Hematopoietic multipotent progenitor cell treated with erythropoietin and hydrocortisone succinate and interleukin-3 and kit ligand, for 17 days (in vitro differentiated cells): ENCODE measurements around the gene MDM2.

Experiments
- DNase-seq: peaks from one replicate; pipeline ENCODE4 v3.0.0-alpha.2; 2015; ENCODE audit warnings: low spot score

MDM2 gene

GRCh38 chr12:68851592-68852306 is 43.8 kb downstream of the MDM2 start:
- no peak for DNase-seq

- no peak for DNase-seq
Observed at GRCh38 chr12:68853396-68854077, 45.6 kb downstream of the MDM2 start.

DNA sequence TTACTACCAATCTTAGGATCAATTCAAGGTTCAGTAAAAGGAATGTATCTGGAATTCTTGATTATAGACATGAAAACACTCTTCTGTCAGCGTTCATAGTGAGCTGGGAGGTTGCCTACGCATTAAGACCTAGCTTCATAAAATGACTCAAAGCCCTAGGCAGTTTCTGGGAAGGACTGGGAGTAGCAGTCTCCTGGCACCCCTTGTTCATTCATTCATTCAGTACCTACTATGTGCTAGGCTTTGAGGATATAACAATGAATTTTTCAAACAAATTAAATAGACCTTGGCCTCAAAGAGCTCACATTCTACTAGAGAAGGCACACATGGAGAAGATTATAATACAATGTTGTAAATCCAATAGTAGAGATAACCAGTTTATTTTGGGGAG is 46.1 kb downstream of the MDM2 start:
- DNase-seq, result no peak

DNA sequence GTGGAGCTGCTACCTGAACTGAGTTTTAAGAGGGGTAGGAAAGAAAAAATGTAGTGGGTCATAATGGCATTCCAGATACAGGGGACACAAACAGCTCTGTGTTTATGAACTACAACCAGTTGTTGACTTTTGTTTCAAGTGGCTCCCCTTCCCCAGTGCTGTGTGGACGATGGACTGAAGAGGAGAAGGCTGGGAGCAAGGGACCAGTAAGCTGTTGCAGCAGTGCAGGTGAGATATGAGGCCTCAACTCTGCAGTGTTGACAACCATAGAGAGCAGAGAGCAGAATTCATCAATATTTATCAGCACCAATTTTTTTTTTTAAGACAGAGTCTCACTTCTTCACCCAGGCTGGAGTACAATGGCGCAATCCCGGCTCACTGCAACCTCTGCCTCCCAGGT is 46.6 kb downstream of the MDM2 start:
- DNase-seq, result no peak

DNA sequence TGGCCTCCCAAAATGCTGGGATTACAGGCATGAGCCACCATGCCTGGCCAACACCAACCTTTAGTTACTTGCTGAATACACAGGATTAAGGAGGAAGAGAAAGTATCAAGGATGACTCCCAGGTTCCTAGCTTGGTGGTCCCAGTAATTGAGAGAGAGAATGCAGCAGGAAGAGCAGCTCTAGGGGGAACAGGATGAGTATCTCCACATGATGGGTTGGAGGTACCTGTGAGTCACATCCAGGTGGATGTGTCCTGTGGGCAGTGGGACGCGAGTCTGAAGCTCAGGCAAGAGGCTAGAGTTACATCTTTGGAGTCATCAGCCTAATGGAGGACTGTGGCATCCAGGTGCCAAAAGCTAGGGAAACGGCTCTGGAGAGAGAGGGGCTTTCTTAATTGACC is 47.1 kb downstream of the MDM2 start:
- DNase-seq, result no peak

DNA sequence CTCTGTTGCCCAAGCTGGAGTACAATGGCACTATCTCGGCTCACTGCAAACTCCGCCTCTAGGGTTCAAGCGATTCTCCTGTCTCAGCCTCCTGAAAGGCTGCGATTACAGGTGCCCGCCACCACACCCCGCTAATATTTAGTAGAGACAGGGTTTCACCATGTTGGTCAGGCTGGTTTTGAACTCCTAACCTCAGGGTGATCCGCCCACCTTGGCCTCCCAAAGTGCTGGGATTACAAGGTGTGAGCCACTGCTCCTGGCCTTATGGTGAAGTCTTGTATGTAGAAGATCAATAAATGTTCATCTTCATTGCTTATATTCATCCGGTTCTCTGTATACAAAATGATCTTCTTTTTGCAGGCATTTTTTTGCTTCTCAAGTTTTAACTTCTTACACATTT is 47.8 kb downstream of the MDM2 start:
- no peak for DNase-seq

DNA sequence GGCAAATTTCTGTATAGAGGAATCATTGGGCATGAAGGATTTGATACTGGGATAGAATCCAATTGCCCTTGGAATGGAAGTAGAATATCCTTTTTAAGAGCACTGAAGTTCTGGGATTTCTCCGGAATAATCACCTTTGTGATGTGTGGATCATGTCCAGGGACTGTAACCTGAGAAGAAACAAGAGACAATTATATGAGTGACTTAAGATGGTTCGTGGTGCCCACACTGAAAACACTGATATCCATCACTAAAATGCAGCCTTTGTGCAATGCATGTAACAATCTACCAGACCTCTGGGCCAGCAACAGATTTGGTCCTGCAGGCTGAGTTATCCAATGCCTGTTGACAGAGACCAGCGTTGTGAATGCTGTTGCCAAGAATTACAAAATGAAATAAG is 48.5 kb downstream of the MDM2 start:
- DNase-seq, result no peak

DNA sequence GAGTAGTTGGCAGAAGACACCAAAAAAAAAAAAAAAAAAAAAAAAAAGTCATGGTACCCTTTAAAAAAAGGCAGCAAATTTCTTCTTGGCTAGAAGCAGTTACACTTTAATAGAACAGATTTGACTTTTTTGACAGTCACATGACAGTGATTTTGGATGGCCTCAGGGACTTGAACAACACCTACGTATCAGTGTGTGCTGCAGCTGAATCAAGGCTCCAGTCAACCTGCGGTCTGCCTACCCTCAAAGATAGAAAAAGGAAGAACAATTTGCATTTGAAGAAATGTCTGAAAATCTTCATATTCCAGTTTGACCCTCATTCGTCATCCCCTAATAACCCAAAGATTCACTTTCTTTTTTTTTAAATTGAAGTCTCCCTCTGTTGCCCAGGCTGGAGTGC is 53.9 kb downstream of the MDM2 start:
- DNase-seq, result no peak

DNA sequence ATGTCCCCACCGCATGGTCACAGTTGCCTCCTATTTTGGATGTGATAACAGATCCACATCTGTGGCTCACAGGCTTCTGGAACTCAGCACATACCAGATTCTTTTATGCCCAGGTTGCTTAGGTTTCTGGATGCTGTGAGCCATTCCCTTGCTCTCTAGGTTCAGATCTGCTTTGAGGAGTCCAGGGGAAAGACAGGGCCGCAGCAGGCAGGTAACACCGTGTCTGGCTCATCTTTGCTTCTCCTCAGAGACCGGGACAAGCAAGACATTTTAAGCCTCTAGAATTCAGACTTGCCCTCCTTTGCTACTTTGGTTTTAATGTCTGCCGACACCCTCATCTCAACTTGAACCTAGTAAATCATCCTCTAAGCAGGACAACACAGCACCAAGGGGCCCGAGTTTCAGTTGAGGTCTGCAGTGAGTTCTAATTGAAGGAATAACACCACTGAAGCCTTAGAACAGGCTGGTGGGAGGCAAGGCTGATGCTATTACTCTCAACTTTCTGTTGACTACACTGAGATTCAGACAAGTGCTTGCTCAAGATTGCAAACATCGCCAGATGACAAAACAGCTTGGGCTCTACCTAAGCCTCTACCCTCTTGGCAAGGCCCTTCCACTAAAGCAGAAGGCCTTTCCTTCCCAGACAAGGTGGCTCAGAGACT is 55.3 kb downstream of the MDM2 start:
- DNase-seq, result no peak

DNA sequence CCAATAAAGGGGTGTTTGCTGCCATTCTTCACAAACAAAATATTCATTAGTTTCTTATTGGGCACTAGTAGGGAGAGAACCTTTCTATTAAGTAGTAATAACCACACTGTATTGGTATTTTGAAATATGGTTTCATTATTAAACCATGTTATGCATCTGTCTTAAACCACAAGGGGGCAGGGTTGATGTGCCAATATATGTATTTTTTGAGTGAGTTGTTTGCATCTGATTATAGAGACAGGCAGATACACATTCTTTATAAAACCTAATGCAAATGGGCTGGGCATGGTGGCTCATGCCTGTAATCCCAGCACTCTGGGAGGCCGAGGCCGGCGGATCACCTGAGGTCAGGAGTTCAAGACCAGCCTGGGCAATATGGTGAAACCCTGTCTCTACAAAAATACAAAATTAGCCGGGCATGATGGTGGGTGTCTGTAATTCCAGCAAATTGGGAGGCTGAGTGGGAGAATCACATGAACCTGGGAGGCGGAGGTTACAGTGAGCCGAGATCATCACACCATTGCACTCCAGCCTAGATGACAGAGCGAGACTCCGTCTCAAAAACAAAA is 56.0 kb downstream of the MDM2 start:
- peak; percentile 71 for DNase-seq

- no peak for DNase-seq
Observed at GRCh38 chr12:68864604-68865003, 56.6 kb downstream of the MDM2 start.

DNA sequence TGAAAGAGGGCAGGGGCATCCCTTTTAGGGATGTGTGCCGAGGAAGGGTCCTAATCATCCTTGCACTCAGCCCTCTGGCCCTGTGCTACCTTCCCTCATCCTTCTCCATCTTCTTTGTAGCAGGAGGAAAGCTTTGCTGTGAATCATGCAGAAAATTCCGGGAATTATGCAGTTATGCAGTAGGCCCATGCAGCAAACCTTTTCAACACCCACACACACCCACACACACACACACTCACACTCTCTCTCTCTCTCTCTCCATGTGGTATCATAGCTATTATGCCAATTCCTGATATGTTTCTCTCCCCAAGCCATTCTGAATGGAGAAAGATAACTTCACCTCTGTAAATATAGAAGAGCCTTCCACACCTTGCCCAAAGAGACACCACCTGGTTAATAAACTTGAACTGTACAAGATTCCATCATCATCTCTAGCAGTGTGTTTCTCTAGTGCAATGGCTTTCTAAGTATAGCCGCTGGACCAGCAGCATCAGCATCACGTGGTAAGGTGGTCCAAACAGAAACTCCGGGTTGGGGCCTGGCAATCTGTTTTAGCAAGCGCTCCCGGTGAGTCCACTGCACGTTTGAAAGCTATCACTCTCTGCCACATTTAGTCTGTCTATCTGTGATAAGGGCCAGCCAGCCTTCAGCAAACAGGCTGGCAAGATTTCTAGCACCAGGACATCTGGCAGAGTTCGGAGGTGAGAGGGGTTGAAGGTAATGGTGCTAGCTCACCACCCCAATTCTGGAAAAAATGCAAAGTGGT is 57.6 kb downstream of the MDM2 start:
- peak; percentile 86 for DNase-seq

DNA sequence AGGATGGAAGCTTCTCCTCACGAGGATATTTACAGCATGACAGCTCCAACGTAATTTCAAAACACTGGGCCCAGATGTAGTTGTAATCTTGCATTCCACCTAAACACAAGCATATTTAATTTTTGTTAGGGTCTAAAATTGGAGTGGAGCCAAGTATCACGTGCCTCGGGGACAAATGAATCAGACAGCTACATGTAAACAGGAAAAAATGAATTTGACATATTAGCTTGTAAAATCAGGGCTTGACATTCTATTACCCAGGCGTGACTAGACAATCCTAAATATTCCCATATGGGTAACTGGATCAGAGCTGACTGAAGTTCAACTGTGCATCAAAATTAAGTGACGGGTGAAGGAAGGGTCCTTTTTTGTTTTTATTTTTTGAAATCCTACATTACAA is 59.0 kb downstream of the MDM2 start:
- DNase-seq, result peak; percentile 43

DNA sequence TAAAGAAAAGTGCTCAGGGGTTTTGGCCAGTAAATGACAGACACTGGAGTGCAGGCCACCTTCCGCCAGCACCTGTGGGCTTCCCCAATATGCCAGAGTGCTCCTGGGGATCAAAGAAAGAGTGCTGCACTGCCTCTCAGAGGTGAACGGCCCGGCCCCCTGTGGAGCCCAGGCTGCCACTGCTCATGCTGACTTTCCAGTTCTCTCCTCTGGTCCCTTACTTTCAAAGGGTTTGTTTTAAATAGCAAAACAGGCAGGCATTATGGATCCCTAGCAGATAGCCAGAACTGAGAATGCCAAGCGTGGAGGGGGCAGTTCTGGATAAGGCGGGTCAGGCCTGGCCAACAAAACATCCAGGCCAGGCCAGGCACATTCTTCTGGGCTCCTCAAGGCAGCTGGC is 59.6 kb downstream of the MDM2 start:
- DNase-seq, result no peak

GRCh38 chr12:68868043-68868790 is 60.2 kb downstream of the MDM2 start:
- DNase-seq, result no peak

DNA sequence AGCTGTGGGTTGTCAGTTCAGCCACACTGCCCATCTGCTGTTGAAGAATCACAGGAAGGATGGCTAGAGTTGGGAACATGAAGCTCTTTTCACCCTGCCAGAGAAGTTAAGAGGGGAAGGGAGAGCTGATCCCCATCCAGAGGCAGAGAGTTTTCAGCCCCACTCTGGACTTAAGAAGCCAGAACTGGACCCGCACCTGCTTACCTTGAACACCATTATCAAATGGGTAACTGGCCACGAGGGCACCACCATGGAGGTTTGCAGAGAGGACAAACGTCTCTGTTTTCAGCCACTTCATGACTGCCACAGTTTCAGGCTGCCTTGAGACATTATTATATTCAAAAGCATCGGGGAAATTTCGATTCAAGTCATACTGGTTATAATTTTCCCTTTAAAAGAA is 62.0 kb downstream of the MDM2 start:
- no peak for DNase-seq

DNA sequence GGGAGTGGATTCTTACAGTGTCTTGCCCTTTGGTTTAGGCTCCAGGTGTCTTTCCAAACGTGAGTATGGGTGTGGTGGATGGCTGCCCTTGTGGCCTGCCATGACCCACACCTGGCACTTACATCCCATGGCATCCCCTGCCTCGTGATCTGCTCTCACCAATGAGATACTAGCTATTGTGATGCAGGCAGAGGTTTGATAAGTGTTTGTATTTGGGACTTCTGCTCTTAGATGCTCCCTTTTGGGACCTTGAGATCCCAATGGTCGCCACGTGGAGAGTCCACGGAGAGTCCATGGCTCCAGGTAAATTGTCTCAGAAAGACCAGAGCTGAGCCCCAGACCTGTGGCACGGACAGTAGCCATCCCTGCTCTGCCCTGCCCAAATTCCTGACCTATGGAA is 62.5 kb downstream of the MDM2 start:
- no peak for DNase-seq

GRCh38 chr12:68871396-68871795 is 63.4 kb downstream of the MDM2 start:
- no peak for DNase-seq

DNA sequence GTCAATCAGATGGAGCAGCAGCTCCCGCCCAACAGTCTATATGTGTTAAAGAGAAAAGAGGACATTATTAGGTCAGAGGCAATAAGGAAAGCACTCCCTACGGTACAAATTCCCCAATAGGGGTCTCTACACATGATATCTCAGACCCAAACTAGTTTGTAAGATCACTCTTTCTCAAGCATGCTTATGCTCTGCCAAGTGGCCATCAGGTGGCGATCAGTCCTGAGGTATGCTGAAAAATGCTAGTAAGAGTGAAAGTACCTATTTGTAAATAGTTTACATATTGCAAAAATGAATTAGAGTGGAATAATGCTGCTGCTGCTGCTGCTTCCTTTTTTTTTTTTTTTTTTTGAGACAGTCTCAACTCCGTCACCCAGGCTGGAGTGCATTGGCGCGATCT is 63.9 kb downstream of the MDM2 start:
- no peak for DNase-seq

- DNase-seq, result no peak
Observed at GRCh38 chr12:68873316-68873715, 65.3 kb downstream of the MDM2 start.

GRCh38 chr12:68876461-68876860 is 68.5 kb downstream of the MDM2 start:
- DNase-seq, result no peak

DNA sequence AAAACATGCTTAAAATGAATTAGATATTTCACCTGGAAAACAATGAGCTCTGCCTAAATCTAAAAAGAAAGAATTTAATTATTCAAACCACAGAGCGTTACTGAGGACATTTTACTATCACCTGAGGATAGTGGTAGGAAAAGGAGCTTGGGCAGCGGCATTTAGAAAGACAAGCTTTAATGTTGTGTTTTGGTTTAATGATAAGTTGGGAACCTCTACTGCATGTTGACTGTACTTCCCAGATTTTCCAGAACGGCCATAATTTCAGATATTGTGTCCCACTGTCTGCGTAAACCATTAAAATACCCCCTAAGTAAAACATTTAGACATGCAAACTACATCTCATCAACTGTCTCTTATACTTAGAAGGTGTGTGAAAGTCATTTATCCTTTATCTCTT is 69.6 kb downstream of the MDM2 start:
- DNase-seq, result no peak
